K562 (cell line): ENCODE measurements around the gene FMOD. TPM values are rescaled to one million over a fixed set of nuclear protein-coding genes. Genes with fewer than 3 reads are reported as not detected.
A peak's percentile ranks its signal among the peaks of the same experiment; 100 is the strongest.

Experiments
- ARID3A ChIP-seq: IDR thresholded peaks from 2 replicates; pipeline ENCODE4 v1.6.1; 2012; ENCODE audit warnings: low read depth, low read length, improper control_type of control experiment, borderline replicate concordance
- CC2D1A ChIP-seq: fragments of 450-650 bp; IDR thresholded peaks from 2 replicates; pipeline ENCODE4 v1.6.1; 2017; ENCODE audit warnings: mild to moderate bottlenecking
- ETV6 ChIP-seq, 3 experiments: fragments of 150-350 bp in 1 of 3; sonication (generic) in 1 of 3; formaldehyde crosslinking in 1 of 3; IDR thresholded peaks; 2 replicates each; pipeline versions ENCODE4 v1.6.1 to v1.8.0; 2014 to 2022; ENCODE audit warnings: borderline replicate concordance in 2 of 3, low read depth in 2 of 3, antibody characterized with exemption in 1 of 3, low read length in 1 of 3, mild to moderate bottlenecking in 1 of 3, missing genetic modification reagents in 1 of 3
- FOXA3 ChIP-seq, 2 experiments: fragments of 450-650 bp in 1 of 2; sonication (generic) in 1 of 2; formaldehyde crosslinking; IDR thresholded peaks in 1 of 2; conservative IDR thresholded peaks in 1 of 2; 2 replicates each; pipeline versions ENCODE4 v1.4.0 to v1.8.0; 2020 to 2022; ENCODE audit warnings: mild to moderate bottlenecking in 2 of 2, missing genetic modification reagents in 1 of 2
- FOXK1 ChIP-seq: sonication (generic); formaldehyde crosslinking; IDR thresholded peaks from 2 replicates; pipeline ENCODE4 v1.8.0; 2022; ENCODE audit warnings: missing genetic modification reagents, mild to moderate bottlenecking, borderline replicate concordance
- ZNF280B ChIP-seq: fragments of 250-450 bp; sonication (Bioruptor Pico); IDR thresholded peaks from 2 replicates; pipeline ENCODE4 v1.5.1; 2021; ENCODE audit warnings: mild to moderate bottlenecking
- ZNF318 ChIP-seq, 2 experiments: fragments of 450-650 bp; IDR thresholded peaks; 2 replicates each; pipeline ENCODE4 v1.6.1; 2016; ENCODE audit warnings: mild to moderate bottlenecking in 2 of 2, borderline replicate concordance in 1 of 2, low read depth in 1 of 2, moderate library complexity in 1 of 2
- ZNF518B ChIP-seq: fragments of 250-450 bp; sonication (Bioruptor Pico); IDR thresholded peaks from 2 replicates; pipeline ENCODE4 v1.5.0; 2021; ENCODE audit warnings: mild to moderate bottlenecking, moderate library complexity
- polyA plus RNA-seq, 8 experiments: library from polyadenylated mRNA; depleted of rRNA in 4 of 8; stranded (reverse) in 5 of 8; unstranded in 3 of 8; fragments of >200 nt; fragmentation: Nextera tagmentation in 2 of 8; fragmentation: Illumina TruSeq in 1 of 8; extraction: Ambion mirVana in 2 of 8; extraction: Trizol in 1 of 8; gene quantifications; 2 replicates each; pipeline versions ENCODE4 v1.2.1 to v1.2.3, GENCODE V29; 2011 to 2014; ENCODE audit warnings: inconsistent platforms in 1 of 8, missing spikeins in 1 of 8
- total RNA-seq, 7 experiments: library from RNA; depleted of rRNA in 6 of 7; stranded (reverse); fragments of >200 nt in 6 of 7; fragmentation: Illumina TruSeq in 2 of 7; extraction: Trizol in 2 of 7; gene quantifications; 2 replicates each; pipeline versions ENCODE4 v1.2.1 to v1.2.3, GENCODE V29; 2011 to 2021; ENCODE audit warnings: low replicate concordance in 1 of 7

Gene FMOD
- total and polyA plus RNA-seq, 9 of the 15 experiments (the other 6 are each of a cell fraction or from before 2014, with no cell fraction given): 0.03 to 0.13 (median 0.03) TPM; not detected in 6

GRCh38 chr1:203300441-203301330 lies 50.2 kb downstream of the FMOD start (continued):
- TF ChIP-seq ARID3A (no peak; the same call in 1 of the 2 replicates), ZNF518B (CRISPR knock-in tag) (no peak), FOXA3 (CRISPR knock-in tag; conservative IDR thresholded peaks at IDR 0.05 in 1 of 2, IDR thresholded peaks at IDR 0.05 in 1 of 2) (0 out of 4 replicates have a peak, but pooled peaks of 1 of the 2 experiments have one; percentile 29), FOXK1 (CRISPR knock-in tag) (no peak), ETV6 (IDR thresholded peaks at IDR 0.05; ENCODE audit: borderline replicate concordance in 1 of 2, low read depth in 2 of 2, low read length in 1 of 2) (peak; percentile 78 to 96), ETV6 (CRISPR knock-in tag; IDR thresholded peaks at IDR 0.05; ENCODE audit: borderline replicate concordance) (no peak), ZNF318 (IDR thresholded peaks at IDR 0.05; ENCODE audit: borderline replicate concordance in 1 of 2, low read depth in 1 of 2) (0 out of 4 replicates have a peak, but pooled peaks of 1 of the 2 experiments have one; percentile 16), CC2D1A (peak; percentile 76; the same call in 1 of the 2 replicates), ZNF280B (CRISPR knock-in tag) (no peak)
